HG03097 (cell line): ENCODE data around the gene VPS4B.
"Not testable (repeated sequence)": the region's sequence is repeated elsewhere in the genome, so short reads cannot be mapped to it uniquely, and the experiment has no call there.

ENCODE experiments used
- ATAC-seq: cut with Tn5 transposase; IDR thresholded peaks from one replicate; pipeline ENCODE4 v1.9.1; 2021; ENCODE audit not compliant: unreplicated experiment, low FRiP score

VPS4B gene

GRCh38 chr18:63422087-63422863, at the start of gene VPS4B:
Gene VPS4B, minus strand, starts transcription at chr18:63422476. Its CDS starts 217 bp downstream, at chr18:63422259.
- peak; percentile 97 for ATAC-seq

- no peak for ATAC-seq
These were observed 48.5 kb upstream of the VPS4B start for GRCh38 chr18:63470751-63471150.

- ATAC-seq, result no peak
These were observed 46.3 kb upstream of the VPS4B start for GRCh38 chr18:63468575-63468974.

- ATAC-seq, result no peak
These were observed 45.4 kb upstream of the VPS4B start for GRCh38 chr18:63467699-63468098.

- ATAC-seq, result no peak
These were observed 42.8 kb upstream of the VPS4B start for GRCh38 chr18:63465059-63465458.

GRCh38 chr18:63464434-63464833, 42.2 kb upstream of the VPS4B start:
- no peak for ATAC-seq

GRCh38 chr18:63460414-63460813, 38.1 kb upstream of the VPS4B start:
- ATAC-seq, result no peak

GRCh38 chr18:63457977-63458376, 35.7 kb upstream of the VPS4B start:
- ATAC-seq, result no peak

- no peak for ATAC-seq
These were observed 32.2 kb upstream of the VPS4B start for GRCh38 chr18:63454497-63454896.

- ATAC-seq, result not testable (repeated sequence)
These were observed 30.5 kb upstream of the VPS4B start for GRCh38 chr18:63452751-63453150.

GRCh38 chr18:63451799-63452660, 29.8 kb upstream of the VPS4B start:
- ATAC-seq, result no peak

GRCh38 chr18:63449426-63449825, 27.1 kb upstream of the VPS4B start:
- no peak for ATAC-seq

- ATAC-seq, result no peak
These were observed 24.8 kb upstream of the VPS4B start for GRCh38 chr18:63447066-63447465.

- no peak for ATAC-seq
These were observed 24.0 kb upstream of the VPS4B start for GRCh38 chr18:63446266-63446665.

- ATAC-seq, result no peak
These were observed 22.8 kb upstream of the VPS4B start for GRCh38 chr18:63445037-63445436.

GRCh38 chr18:63444580-63444979, 22.3 kb upstream of the VPS4B start:
- ATAC-seq, result no peak

GRCh38 chr18:63443829-63444228, 21.6 kb upstream of the VPS4B start:
- no peak for ATAC-seq

- no peak for ATAC-seq
These were observed 18.6 kb upstream of the VPS4B start for GRCh38 chr18:63440881-63441280.

- ATAC-seq, result no peak
These were observed 17.9 kb upstream of the VPS4B start for GRCh38 chr18:63440219-63440618.

GRCh38 chr18:63439334-63439733, 17.1 kb upstream of the VPS4B start:
- ATAC-seq, result no peak

- ATAC-seq, result no peak
These were observed 15.9 kb upstream of the VPS4B start for GRCh38 chr18:63438181-63438580.
